HFF-Myc (cell line): ENCODE data around the gene TXNL1.

ENCODE experiments used
- DNase-seq: peaks from one replicate; pipeline ENCODE4 v3.0.0-alpha.2; 2011; ENCODE audit warnings: low read depth; ENCODE audit errors: extremely low read depth
- H3K4me3 ChIP-seq: replicated peaks from 2 replicates; pipeline ENCODE4 v1.5.1; 2011; ENCODE audit warnings: low read depth, mild to moderate bottlenecking, control low read depth, low read length
- TF ChIP-seq, protein P1 (sequence below): IDR thresholded peaks from 2 replicates; pipeline ENCODE4 v1.5.1; 2012; ENCODE audit warnings: mild to moderate bottlenecking, low read depth, low read length, control low read depth; ENCODE audit errors: missing control alignments

Gene TXNL1

DNA sequence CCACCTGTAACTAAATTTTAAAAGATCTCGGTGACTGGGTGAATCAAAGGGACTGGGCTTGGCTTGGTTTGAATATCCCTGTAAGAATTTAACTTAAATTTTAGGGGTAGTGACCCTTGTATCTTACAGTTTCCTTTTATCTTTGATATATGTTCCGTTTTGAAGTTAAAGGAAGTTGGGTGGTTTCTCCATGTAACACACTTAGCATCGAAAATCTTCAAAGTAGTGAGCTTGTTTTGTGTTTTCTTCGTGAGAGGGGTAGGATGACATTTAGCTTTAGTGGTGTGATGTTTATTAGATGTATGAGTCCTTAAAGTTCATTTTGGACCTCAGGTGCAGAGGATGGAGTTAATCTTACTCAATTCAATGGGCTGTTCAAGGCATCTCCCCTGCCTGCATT is 14.4 kb upstream of the TXNL1 start:
- no peak for DNase-seq
- TF ChIP-seq, protein P1, sequence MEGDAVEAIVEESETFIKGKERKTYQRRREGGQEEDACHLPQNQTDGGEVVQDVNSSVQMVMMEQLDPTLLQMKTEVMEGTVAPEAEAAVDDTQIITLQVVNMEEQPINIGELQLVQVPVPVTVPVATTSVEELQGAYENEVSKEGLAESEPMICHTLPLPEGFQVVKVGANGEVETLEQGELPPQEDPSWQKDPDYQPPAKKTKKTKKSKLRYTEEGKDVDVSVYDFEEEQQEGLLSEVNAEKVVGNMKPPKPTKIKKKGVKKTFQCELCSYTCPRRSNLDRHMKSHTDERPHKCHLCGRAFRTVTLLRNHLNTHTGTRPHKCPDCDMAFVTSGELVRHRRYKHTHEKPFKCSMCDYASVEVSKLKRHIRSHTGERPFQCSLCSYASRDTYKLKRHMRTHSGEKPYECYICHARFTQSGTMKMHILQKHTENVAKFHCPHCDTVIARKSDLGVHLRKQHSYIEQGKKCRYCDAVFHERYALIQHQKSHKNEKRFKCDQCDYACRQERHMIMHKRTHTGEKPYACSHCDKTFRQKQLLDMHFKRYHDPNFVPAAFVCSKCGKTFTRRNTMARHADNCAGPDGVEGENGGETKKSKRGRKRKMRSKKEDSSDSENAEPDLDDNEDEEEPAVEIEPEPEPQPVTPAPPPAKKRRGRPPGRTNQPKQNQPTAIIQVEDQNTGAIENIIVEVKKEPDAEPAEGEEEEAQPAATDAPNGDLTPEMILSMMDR = no peak
- H3K4me3 ChIP-seq = no peak overlapping the region

DNA sequence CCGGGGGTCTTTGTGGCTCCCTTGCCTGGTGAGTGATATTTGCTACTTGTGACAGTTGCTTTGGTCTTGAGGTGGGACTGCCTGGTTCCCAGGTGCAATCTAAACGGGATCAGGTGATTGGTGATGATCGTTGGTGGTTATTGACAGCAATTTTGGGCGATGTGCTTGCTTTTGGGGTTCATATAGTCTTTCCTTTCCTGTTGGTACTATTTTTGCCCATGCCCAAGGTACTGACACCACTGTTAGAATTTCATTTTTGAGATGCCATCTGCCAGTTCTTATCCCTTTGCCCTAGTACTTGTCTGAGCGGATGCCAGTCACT is 13.3 kb upstream of the TXNL1 start:
- TF ChIP-seq, protein P1 = no peak
- no peak for DNase-seq
- H3K4me3 ChIP-seq = peak overlapping the region; percentile 70

DNA sequence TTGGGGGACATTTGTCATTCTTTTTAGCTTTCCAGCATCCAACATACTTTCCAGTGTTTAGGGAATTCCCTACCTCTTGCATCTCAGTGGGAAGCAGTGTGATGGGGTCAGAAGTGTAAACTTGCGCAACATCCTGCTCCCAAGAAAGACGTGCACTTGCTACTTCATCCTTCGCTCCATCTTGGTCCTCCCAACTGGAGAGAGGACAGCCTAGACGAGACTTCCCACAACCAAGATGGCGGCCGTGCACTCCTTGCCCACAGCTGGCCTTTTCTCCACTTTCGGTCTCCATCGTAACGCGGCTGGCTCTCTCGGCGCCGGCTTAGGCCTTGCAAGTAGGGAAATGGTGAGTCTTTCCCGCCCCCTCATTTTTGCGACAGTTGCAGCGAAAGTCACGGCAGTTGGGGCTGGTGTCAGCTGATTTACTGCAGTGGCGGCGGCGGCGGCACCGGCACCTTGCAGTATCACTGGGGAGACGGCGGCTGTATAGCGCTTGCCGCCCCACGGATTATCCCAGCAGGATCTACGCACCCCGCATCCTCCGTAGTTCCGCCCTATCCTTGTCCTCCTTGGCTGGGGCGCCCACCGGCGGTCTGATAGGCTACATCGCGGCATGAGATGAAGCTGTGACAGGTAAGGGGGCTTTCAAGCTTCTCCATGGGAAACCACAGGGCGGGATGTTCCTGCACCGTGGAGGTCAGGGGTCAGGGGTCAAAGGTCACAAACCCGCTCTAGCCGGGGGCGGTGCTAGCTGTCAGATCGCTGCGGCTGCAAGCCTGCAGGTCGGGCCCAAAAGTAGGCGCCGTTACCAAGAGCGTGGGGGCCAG is 12.8 kb upstream of the TXNL1 start, which contains the start of gene WDR7:
Gene WDR7, plus strand, starts transcription at position 416 of the 827 bp plus-strand sequence. CDS start 21,157 bp downstream, outside the sequence.
- peak within 1 kb of the TSS; percentile 70 for H3K4me3 ChIP-seq
- TF ChIP-seq, protein P1 = no peak
- peak; percentile 96 for DNase-seq

DNA sequence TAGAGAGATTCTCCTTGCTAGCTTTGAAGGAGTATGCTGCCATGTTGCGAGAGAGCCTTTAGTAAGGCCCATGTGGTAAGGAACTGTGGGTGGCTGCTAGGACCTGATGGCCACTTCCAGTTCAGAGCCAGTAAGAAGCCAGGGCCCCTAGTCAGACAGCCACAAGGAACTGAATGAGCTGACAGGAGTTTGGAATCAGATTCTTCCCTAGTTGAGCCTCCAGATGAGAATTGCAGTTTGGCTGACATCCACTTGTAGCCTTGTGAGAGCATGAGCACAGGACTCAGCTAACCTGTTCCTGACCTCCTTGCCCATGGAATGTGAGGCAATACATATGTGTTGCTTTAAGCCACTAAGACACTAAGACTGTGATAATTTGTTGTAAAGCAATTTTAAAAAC is 11.6 kb upstream of the TXNL1 start:
- DNase-seq = no peak
- TF ChIP-seq, protein P1 = no peak
- no peak overlapping the region for H3K4me3 ChIP-seq

DNA sequence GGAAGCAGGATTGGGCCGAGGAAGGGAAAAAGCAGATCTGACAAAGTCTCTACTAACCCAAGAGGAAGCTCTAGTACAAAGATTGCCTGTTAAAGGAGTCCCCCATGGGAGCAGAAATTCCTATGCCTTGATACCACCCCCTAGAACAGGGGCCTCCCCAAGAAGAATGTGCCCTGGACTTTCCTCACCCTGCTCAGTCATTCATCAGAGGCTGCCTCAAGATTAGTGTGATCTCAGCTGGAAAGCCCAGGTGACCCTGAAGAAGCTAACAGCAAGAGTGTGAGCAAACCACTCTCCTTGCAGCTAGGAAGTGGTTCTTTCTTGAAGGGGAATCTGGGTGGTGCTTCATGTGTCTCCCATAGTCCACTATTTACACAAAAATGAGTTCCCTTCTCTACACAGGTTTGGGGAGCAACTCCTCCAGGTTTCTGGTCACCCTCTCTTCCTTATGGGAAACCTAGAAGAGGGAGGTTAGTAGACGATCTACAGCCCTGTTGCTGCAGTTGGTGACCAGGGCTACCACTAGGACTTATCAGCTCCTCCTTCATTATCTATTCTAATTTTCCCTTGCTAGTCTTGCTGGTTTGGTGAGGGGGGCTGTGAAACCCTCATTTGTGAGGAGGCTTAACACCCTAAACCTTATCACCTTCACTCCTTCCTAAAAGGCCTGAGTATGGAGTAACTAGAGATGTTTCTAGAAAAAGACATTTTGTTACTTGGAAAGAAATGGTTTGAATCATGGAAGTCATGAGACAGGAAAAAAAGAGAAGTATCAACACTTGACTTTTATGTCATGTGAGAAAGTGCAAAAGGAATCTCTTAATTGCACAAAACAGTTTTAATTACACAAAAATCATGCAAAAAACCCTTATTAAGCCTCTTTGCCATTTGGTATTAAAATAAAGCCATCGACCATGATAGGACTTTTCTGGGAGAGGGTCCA is 9.8 kb upstream of the TXNL1 start:
- TF ChIP-seq, protein P1 = no peak
- no peak for DNase-seq
- H3K4me3 ChIP-seq = no peak overlapping the region

DNA sequence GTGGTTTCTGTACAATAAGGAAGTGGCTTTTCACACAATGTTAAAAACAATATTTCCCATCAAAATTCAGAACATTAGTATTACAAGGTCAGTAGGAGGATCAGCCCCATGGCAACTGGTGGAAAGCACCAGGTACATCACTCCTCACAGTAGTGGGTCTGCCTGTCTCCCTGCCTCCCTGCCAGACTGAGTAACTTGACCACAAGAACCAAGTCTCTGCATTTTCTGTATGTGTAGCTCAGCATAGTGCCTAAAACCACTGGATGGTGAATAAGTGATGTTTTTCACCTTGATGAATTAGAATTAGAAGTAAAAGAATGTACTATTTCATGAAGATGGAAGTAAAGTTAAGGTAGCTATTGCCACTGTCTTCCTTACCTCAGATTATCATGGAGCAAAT is 8.7 kb upstream of the TXNL1 start:
- no peak for DNase-seq
- TF ChIP-seq, protein P1 = no peak
- no peak overlapping the region for H3K4me3 ChIP-seq
